ENCODE data around the gene CCDC183.
"Not testable (repeated sequence)": the region's sequence is repeated elsewhere in the genome, so short reads cannot be mapped to it uniquely, and the experiment has no call there.

- not testable (repeated sequence) for TF ChIP-seq CTCF (IDR thresholded peaks at IDR 0.05; ENCODE audit: poor library complexity, severe bottlenecking); POLR2AphosphoS5 (IDR thresholded peaks at IDR 0.05); RAD21 (conservative IDR thresholded peaks at IDR 0.05)
These were observed 41.7 kb downstream of the CCDC183 start for GRCh38 chr9:136837856-136838277.

Measured in neural cell (in vitro differentiated cells).